Vagina (tissue), 2 donors: ENCODE measurements around the gene OMP. TPM values are rescaled to one million over a fixed set of nuclear protein-coding genes. Genes with fewer than 3 reads are reported as not detected.

Source experiments
- DNase-seq, 2 donors: peaks; one replicate each; pipeline ENCODE4 v3.0.0-alpha.2; 2017; ENCODE audit errors: extremely low spot score in 2 of 2
- H3K27ac ChIP-seq: fragments of 200-600 bp; sonication (generic); one replicate; pipeline ENCODE4 v1.5.1; 2019
- H3K27me3 ChIP-seq: fragments of 200-600 bp; sonication (generic); one replicate; pipeline ENCODE4 v1.5.1; 2019
- H3K36me3 ChIP-seq, 2 donors: fragments of 200-600 bp; sonication (generic); one replicate each; pipeline ENCODE4 v1.5.1; 2017 to 2019
- H3K4me1 ChIP-seq: fragments of 200-600 bp; sonication (generic); one replicate; pipeline ENCODE4 v1.5.1; 2019
- H3K4me3 ChIP-seq, 2 donors: fragments of 200-600 bp; sonication (generic); 1 replicate in 1 of 2; 2 replicates in 1 of 2; pipeline ENCODE4 v1.5.1; 2016 to 2019
- H3K9me3 ChIP-seq: fragments of 200-600 bp; sonication (generic); one replicate; pipeline ENCODE4 v1.5.1; 2019
- CTCF ChIP-seq, 3 experiments: fragments of 450-650 bp in 2 of 3; fragments of 200-600 bp in 1 of 3; sonication (generic) in 1 of 3; IDR thresholded peaks; one replicate each; pipeline ENCODE4 v1.5.1; 2017 to 2019; ENCODE audit warnings: antibody characterized with exemption in 3 of 3, mild to moderate bottlenecking in 2 of 3, moderate library complexity in 2 of 3
- POLR2A ChIP-seq, 2 donors: fragments of 450-650 bp; IDR thresholded peaks; one replicate each; pipeline ENCODE4 v1.6.1; 2017; ENCODE audit warnings: antibody characterized with exemption in 2 of 2, mild to moderate bottlenecking in 2 of 2, moderate library complexity in 2 of 2
- POLR2AphosphoS5 ChIP-seq, 2 donors: sonication (generic); formaldehyde crosslinking; IDR thresholded peaks; one replicate each; pipeline ENCODE4 v1.9.0; 2017; ENCODE audit warnings: antibody characterized with exemption in 2 of 2, mild to moderate bottlenecking in 2 of 2, low read depth in 1 of 2; ENCODE audit not compliant: insufficient read depth in 1 of 2
- intact Hi-C: fragments of 100-400 bp; cut with DNase I; formaldehyde crosslinking; loops from one replicate; pipeline ENCODE4 v1.15.1; 2023
- total RNA-seq: library from RNA; depleted of rRNA; stranded (reverse); fragments of >200 nt; gene quantifications from one replicate; pipeline ENCODE4 v1.2.3, GENCODE V29; 2016

OMP gene
- total RNA-seq, 1 donor from 2014 or later, result not detected

GRCh38 chr11:77147036-77147315 is 44.3 kb downstream of the OMP start:
- intact Hi-C loops, result no loop called here
- H3K4me1 ChIP-seq, result no peaks in the 10 kb centered on the region
- H3K4me3 ChIP-seq, result no peak overlapping the region
- DNase-seq, result no peak
- TF ChIP-seq POLR2A (IDR thresholded peaks at IDR 0.05) (no peak), CTCF (IDR thresholded peaks at IDR 0.05) (no peak), POLR2AphosphoS5 (IDR thresholded peaks at IDR 0.05; ENCODE audit: insufficient read depth in 1 of 2, low read depth in 1 of 2) (no peak)
- no peaks in the 10 kb centered on the region for H3K9me3 ChIP-seq
- no peaks in the 10 kb centered on the region for H3K27me3 ChIP-seq
- H3K27ac ChIP-seq, result no peak overlapping the region
- no peaks in the 10 kb centered on the region for H3K36me3 ChIP-seq

- Histone ChIP-seq H3K36me3 (no peaks in the 10 kb centered on the region), H3K27ac (no peak overlapping the region), H3K27me3 (no peaks in the 10 kb centered on the region), H3K4me3 (peak overlapping the region; percentile 20 to 33), H3K4me1 (no peaks in the 10 kb centered on the region), H3K9me3 (no peaks in the 10 kb centered on the region)
- TF ChIP-seq POLR2A (IDR thresholded peaks at IDR 0.05) (no peak), CTCF (IDR thresholded peaks at IDR 0.05) (no peak), POLR2AphosphoS5 (IDR thresholded peaks at IDR 0.05; ENCODE audit: insufficient read depth in 1 of 2, low read depth in 1 of 2) (no peak)
- no peak for DNase-seq
- intact Hi-C loops, result no loop called here
These were observed 45.2 kb downstream of the OMP start for GRCh38 chr11:77147668-77148321.

- intact Hi-C loops, result no loop called here
- Histone ChIP-seq H3K4me3 (no peak overlapping the region), H3K27me3 (no peaks in the 10 kb centered on the region), H3K4me1 (peaks cover 6% of the 10 kb centered on the region), H3K9me3 (no peaks in the 10 kb centered on the region), H3K27ac (no peak overlapping the region), H3K36me3 (no peaks in the 10 kb centered on the region)
- no peak for DNase-seq
- TF ChIP-seq CTCF (IDR thresholded peaks at IDR 0.05), result no peak
- no peak for TF ChIP-seq POLR2AphosphoS5 (IDR thresholded peaks at IDR 0.05; ENCODE audit: insufficient read depth in 1 of 2, low read depth in 1 of 2)
- TF ChIP-seq POLR2A (IDR thresholded peaks at IDR 0.05), result no peak
These were observed 46.5 kb downstream of the OMP start for GRCh38 chr11:77148963-77149715.

- Histone ChIP-seq H3K27ac (no peak overlapping the region), H3K4me1 (peaks cover 6% of the 10 kb centered on the region), H3K9me3 (no peaks in the 10 kb centered on the region), H3K27me3 (no peaks in the 10 kb centered on the region), H3K4me3 (no peak overlapping the region), H3K36me3 (no peaks in the 10 kb centered on the region)
- intact Hi-C loops, result no loop called here
- no peak for TF ChIP-seq POLR2AphosphoS5 (IDR thresholded peaks at IDR 0.05; ENCODE audit: insufficient read depth in 1 of 2, low read depth in 1 of 2)
- no peak for TF ChIP-seq POLR2A (IDR thresholded peaks at IDR 0.05)
- no peak for TF ChIP-seq CTCF (IDR thresholded peaks at IDR 0.05)
- DNase-seq, result no peak
These were observed 47.2 kb downstream of the OMP start for GRCh38 chr11:77149716-77150392.

GRCh38 chr11:77150836-77151235 is 48.2 kb downstream of the OMP start:
- Histone ChIP-seq H3K9me3 (no peaks in the 10 kb centered on the region), H3K4me1 (peaks cover 6% of the 10 kb centered on the region), H3K27ac (no peak overlapping the region), H3K4me3 (no peak overlapping the region), H3K27me3 (no peaks in the 10 kb centered on the region), H3K36me3 (no peaks in the 10 kb centered on the region)
- DNase-seq, result no peak
- TF ChIP-seq CTCF (IDR thresholded peaks at IDR 0.05) (no peak), POLR2AphosphoS5 (IDR thresholded peaks at IDR 0.05; ENCODE audit: insufficient read depth in 1 of 2, low read depth in 1 of 2) (no peak), POLR2A (IDR thresholded peaks at IDR 0.05) (no peak)
- intact Hi-C loops, result no loop called here
